ENCODE data around the gene SEC24D. TPM values are rescaled to one million over a fixed set of nuclear protein-coding genes. Genes with fewer than 3 reads are reported as not detected.

Gene SEC24D
- total and polyA plus RNA-seq, 2 experiments from 2014 or later = 37.6 to 94.8 TPM

GRCh38 chr4:118751629-118752323, 84.2 kb downstream of the SEC24D start:
- Histone ChIP-seq H3F3A (replicated peaks; ENCODE audit: low read depth) (no peaks in the 10 kb centered on the region; the same call in none of the 2 replicates), H3K4me1 (ENCODE audit: insufficient read depth) (peaks cover 10% of the 10 kb centered on the region), H3K36me3 (ENCODE audit: insufficient read depth) (peaks cover 24% of the 10 kb centered on the region; the same call in 1 of the 2 replicates), H3K27ac (ENCODE audit: low read depth) (no peak overlapping the region), H3K79me2 (replicated peaks; ENCODE audit: insufficient read depth) (no peaks in the 10 kb centered on the region), H3K4me2 (no peak overlapping the region), H3K27me3 (ENCODE audit: insufficient read depth) (no peaks in the 10 kb centered on the region), H2AFZ (no peak overlapping the region), H4K20me1 (replicated peaks; ENCODE audit: insufficient read depth) (no peaks in the 10 kb centered on the region), H3K9me2 (ENCODE audit: insufficient read depth) (no peaks in the 10 kb centered on the region), H3K4me3 (no peak overlapping the region)
- no peak for DNase-seq (ENCODE audit: low spot score)
- peaks cover 21% of the 10 kb centered on the region for H3K36me3 Mint-ChIP-seq (ENCODE audit: low read depth)
- TF ChIP-seq ZNF462 (CRISPR knock-in tag; IDR thresholded peaks at IDR 0.05) (no peak), CREB1 (CRISPR knock-in tag; IDR thresholded peaks at IDR 0.05; ENCODE audit: low read depth) (no peak), JUNB (IDR thresholded peaks at IDR 0.05; ENCODE audit: unreplicated experiment) (no peak)
- peaks cover 20% of the 10 kb centered on the region; the same call in 2 of the 3 replicates for H3K4me1 Mint-ChIP-seq
- ATAC-seq = no peak
- no peaks in the 10 kb centered on the region for H3K9me3 Mint-ChIP-seq
- no peak overlapping the region for H3K4me3 Mint-ChIP-seq
- no peak overlapping the region for H3K27ac Mint-ChIP-seq
- no peaks in the 10 kb centered on the region for H3K27me3 Mint-ChIP-seq (ENCODE audit: insufficient read depth, low read depth, poor library complexity)

GRCh38 chr4:118749347-118749988, 86.5 kb downstream of the SEC24D start:
- peaks cover 28% of the 10 kb centered on the region; the same call in 1 of the 2 replicates for H3K36me3 ChIP-seq (ENCODE audit: insufficient read depth)

More at GRCh38 chr4:118749347-118749988, 86.5 kb downstream of the SEC24D start:
- ATAC-seq (no peak), DNase-seq (ENCODE audit: low spot score) (no peak)
- H3K4me1 ChIP-seq (ENCODE audit: insufficient read depth) = no peaks in the 10 kb centered on the region
- no peak for TF ChIP-seq NANOG (IDR thresholded peaks at IDR 0.05; ENCODE audit: borderline replicate concordance)
- TF ChIP-seq STAT1 (IDR thresholded peaks at IDR 0.05; ENCODE audit: unreplicated experiment) = no peak
- TF ChIP-seq POLR2AphosphoS5 (IDR thresholded peaks at IDR 0.05; ENCODE audit: low read depth) = no peak
- TF ChIP-seq ZNF331 (CRISPR knock-in tag; IDR thresholded peaks at IDR 0.05; ENCODE audit: low read depth) = no peak
- TF ChIP-seq ETS1 (IDR thresholded peaks at IDR 0.05) = no peak
- TF ChIP-seq ZNF114 (CRISPR knock-in tag; IDR thresholded peaks at IDR 0.05) = no peak
- TF ChIP-seq EZH2 (IDR thresholded peaks at IDR 0.05; ENCODE audit: low read depth, unreplicated experiment) = no peak
- Mint-ChIP-seq H3K4me3 (no peak overlapping the region), H3K4me1 (peaks cover 6% of the 10 kb centered on the region; the same call in 2 of the 3 replicates), H3K36me3 (ENCODE audit: low read depth) (peaks cover 29% of the 10 kb centered on the region), H3K9me3 (no peaks in the 10 kb centered on the region), H3K27me3 (ENCODE audit: insufficient read depth, low read depth, poor library complexity) (no peaks in the 10 kb centered on the region), H3K27ac (no peak overlapping the region)
- H3F3A ChIP-seq (replicated peaks; ENCODE audit: low read depth) = no peaks in the 10 kb centered on the region; the same call in none of the 2 replicates
- H3K27me3 ChIP-seq (ENCODE audit: insufficient read depth) = no peaks in the 10 kb centered on the region
- no peak overlapping the region for H3K4me3 ChIP-seq
- no peaks in the 10 kb centered on the region for H3K9me2 ChIP-seq (ENCODE audit: insufficient read depth)
- no peak overlapping the region for H3K4me2 ChIP-seq
- no peaks in the 10 kb centered on the region; the same call in 1 of the 2 replicates for H4K20me1 ChIP-seq (replicated peaks; ENCODE audit: insufficient read depth)
- no peak overlapping the region for H2AFZ ChIP-seq
- no peaks in the 10 kb centered on the region for H3K79me2 ChIP-seq (replicated peaks; ENCODE audit: insufficient read depth)
- no peak overlapping the region for H3K27ac ChIP-seq (ENCODE audit: low read depth)
